Stimulated activated CD4-positive, alpha-beta T cell treated with anti-CD3 and anti-CD28 coated beads, Interleukin-2, amount 100 ng/mL, for 4 hours (primary cell): ENCODE data around the gene MRPL36.

Source experiments
- DNase-seq: peaks from one replicate; pipeline ENCODE4 v3.0.0-alpha.2; 2020; ENCODE audit warnings: low read depth

Gene MRPL36

GRCh38 chr5:1781726-1782384 lies 17.8 kb downstream of the MRPL36 start:
- no peak for DNase-seq

- DNase-seq, result no peak
Measured at GRCh38 chr5:1781107-1781506, 18.5 kb downstream of the MRPL36 start.

GRCh38 chr5:1780614-1780930 lies 19.1 kb downstream of the MRPL36 start:
- DNase-seq, result no peak

- DNase-seq, result no peak
Measured at GRCh38 chr5:1779782-1780613, 19.6 kb downstream of the MRPL36 start.

- no peak for DNase-seq
Measured at GRCh38 chr5:1779021-1779680, 20.5 kb downstream of the MRPL36 start.

GRCh38 chr5:1778138-1779020 lies 21.3 kb downstream of the MRPL36 start:
- no peak for DNase-seq

- no peak for DNase-seq
Measured at GRCh38 chr5:1777281-1778137, 22.1 kb downstream of the MRPL36 start.

- DNase-seq, result no peak
Measured at GRCh38 chr5:1776831-1777230, 22.8 kb downstream of the MRPL36 start.

GRCh38 chr5:1772634-1773033 lies 27.0 kb downstream of the MRPL36 start:
- no peak for DNase-seq

GRCh38 chr5:1771149-1772065 lies 28.2 kb downstream of the MRPL36 start:
- DNase-seq, result no peak

- no peak for DNase-seq
Measured at GRCh38 chr5:1770443-1770802, 29.2 kb downstream of the MRPL36 start.

- no peak for DNase-seq
Measured at GRCh38 chr5:1769752-1770442, 29.7 kb downstream of the MRPL36 start.

- no peak for DNase-seq
Measured at GRCh38 chr5:1769017-1769640, 30.5 kb downstream of the MRPL36 start.

GRCh38 chr5:1768283-1769000 lies 31.2 kb downstream of the MRPL36 start:
- DNase-seq, result no peak

GRCh38 chr5:1767524-1768282 lies 31.9 kb downstream of the MRPL36 start:
- DNase-seq, result no peak

GRCh38 chr5:1765880-1766235 lies 33.8 kb downstream of the MRPL36 start:
- DNase-seq, result no peak

GRCh38 chr5:1765141-1765879 lies 34.3 kb downstream of the MRPL36 start:
- no peak for DNase-seq
